GM10248 (cell line): ENCODE data around the gene KRTAP10-6.
"Not testable (repeated sequence)": the region's sequence is repeated elsewhere in the genome, so short reads cannot be mapped to it uniquely, and the experiment has no call there.

Experiments used
- CTCF ChIA-PET: fragments of 300-600 bp; sonication (Branson Sonifier 250); formaldehyde crosslinking; extraction: SDS; loops from one replicate; lab custom pipeline; 2021; ENCODE audit warnings: antibody characterized with exemption; lab: Yijun Ruan, JAX
- POLR2A ChIA-PET: fragments of 350-650 bp; sonication (Branson Sonifier 250); formaldehyde crosslinking; extraction: SDS; loops from one replicate; lab custom pipeline; 2020; ENCODE audit warnings: antibody characterized with exemption; lab: Yijun Ruan, JAX
- DNase-seq: peaks from one replicate; pipeline ENCODE4 v3.0.0; 2012; ENCODE audit errors: extremely low spot score
- CTCF ChIP-seq: IDR thresholded peaks from 2 replicates; pipeline ENCODE4 v1.5.1; 2012; ENCODE audit warnings: mild to moderate bottlenecking, low read depth; ENCODE audit errors: extremely low read depth, missing control alignments, control extremely low read depth

The KRTAP10-6 gene

DNA sequence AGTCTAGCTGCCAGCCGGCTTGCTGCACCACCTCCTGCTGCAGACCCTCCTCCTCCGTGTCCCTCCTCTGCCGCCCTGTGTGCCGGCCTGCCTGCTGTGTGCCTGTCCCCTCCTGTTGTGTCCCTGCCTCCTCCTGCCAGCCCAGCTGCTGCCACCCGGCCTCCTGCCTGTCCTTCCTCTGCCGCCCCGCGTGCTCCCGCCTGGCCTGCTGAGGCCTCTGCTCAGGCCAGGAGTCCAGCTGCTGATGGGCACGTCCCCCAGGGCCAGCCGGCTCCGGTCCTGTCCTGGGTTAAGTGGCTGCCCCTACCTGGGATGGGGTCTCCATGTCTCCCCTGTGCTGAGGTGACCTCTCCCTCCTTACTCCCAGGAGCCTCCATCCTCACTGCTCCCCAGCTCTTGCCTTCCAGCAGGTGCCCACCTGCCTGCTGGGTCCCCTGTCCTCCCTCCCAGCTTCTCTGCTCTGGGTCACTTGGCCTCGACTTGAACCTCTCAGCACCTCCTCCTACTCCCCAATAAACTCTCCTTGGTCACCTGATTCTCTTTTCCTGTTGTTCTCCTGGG is 20.4 kb upstream of the KRTAP10-6 start:
- POLR2A ChIA-PET: no interaction called here
- TF ChIP-seq CTCF: no peak
- CTCF ChIA-PET: no interaction called here
- no peak for DNase-seq

DNA sequence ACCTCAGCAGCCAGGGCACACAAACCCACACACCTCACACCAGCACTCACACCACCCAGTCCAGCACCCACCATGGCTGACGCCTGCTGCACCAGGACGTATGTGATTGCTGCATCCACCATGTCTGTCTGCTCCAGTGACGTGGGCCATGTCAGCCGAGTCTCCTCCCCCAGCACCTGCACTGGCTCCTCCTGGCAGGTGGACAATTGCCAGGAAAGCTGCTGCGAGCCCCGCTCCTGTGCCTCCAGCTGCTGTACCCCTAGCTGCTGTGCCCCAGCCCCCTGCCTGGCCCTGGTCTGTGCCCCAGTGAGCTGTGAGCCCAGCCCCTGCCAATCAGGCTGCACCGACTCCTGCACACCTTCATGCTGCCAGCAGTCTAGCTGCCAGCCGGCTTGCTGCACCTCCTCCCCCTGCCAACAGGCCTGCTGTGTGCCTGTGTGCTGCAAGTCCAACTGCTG is 19.8 kb upstream of the KRTAP10-6 start, which contains the start of gene KRTAP10-8:
TSS of gene KRTAP10-8 (plus strand) at position 51 of the 458 bp plus-strand sequence. CDS start at position 73, 22 bp downstream.
- no peak for TF ChIP-seq CTCF
- DNase-seq: no peak
- ChIA-PET POLR2A (no interaction called here), CTCF (no interaction called here)

GRCh38 chr21:44611551-44611950 is 19.2 kb upstream of the KRTAP10-6 start:
- ChIA-PET POLR2A (no interaction called here), CTCF (no interaction called here)
- no peak for DNase-seq
- TF ChIP-seq CTCF: no peak

- POLR2A ChIA-PET, CTCF ChIA-PET: not testable (repeated sequence)
These were observed 18.0 kb upstream of the KRTAP10-6 start for GRCh38 chr21:44610157-44610843.

DNA sequence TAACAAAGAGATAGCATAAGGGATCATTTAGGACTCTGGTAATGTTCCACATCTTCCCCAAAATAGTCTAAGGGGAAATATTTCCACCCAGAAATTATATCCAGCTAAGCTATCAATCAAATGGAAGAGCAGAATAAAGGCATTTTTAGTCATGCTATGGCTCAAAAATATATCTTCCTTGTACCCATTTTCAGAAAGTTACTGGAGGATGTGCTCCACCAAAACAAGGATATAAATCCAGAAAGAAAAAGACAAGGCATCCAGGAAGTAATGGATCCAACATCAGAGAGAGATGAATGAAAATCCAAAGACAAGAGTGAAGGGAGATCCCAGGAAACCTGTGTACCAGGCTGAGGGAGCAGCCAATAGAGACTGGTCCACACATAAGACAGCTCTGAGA is 16.9 kb upstream of the KRTAP10-6 start:
- no peak for TF ChIP-seq CTCF
- ChIA-PET POLR2A (no interaction called here), CTCF (no interaction called here)
- DNase-seq: no peak

More at GRCh38 chr21:44610157-44610843, 18.0 kb upstream of the KRTAP10-6 start:
- not testable (repeated sequence) for DNase-seq

- POLR2A ChIA-PET: no interaction called here
- CTCF ChIA-PET: no interaction called here
- no peak for TF ChIP-seq CTCF
- no peak for DNase-seq
These were observed 14.2 kb upstream of the KRTAP10-6 start for GRCh38 chr21:44606495-44606894.

DNA sequence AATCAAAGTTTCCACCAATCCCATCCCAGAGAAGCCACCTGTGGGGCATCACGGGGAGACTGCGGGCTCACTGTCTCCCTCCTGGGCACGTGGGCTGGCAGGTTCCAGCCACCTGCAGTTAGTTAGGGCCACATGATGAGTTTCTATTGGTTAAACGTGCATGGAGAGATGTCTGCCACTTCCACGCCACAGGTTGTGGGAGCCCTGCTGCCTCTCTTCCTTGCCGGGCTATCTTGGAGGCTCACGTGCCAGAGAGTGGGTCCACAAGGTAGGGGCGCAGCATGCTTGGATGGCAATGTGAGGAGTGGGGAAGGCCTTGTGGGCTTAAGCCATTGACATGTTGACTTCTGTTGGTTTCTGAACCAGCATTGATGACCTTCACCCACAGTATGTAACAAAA is 11.6 kb upstream of the KRTAP10-6 start:
- ChIA-PET CTCF (no interaction called here), POLR2A (no interaction called here)
- TF ChIP-seq CTCF: no peak
- no peak for DNase-seq
